HepG2 (cell line): ENCODE measurements around the gene VEZT. TPM values are rescaled to one million over a fixed set of nuclear protein-coding genes. Genes with fewer than 3 reads are reported as not detected.

Experiments used
- AHR ChIP-seq: IDR thresholded peaks from 2 replicates; pipeline ENCODE4 v1.6.1; 2018; ENCODE audit warnings: missing genetic modification reagents, missing compliant biosample characterization
- CAMTA2 ChIP-seq: sonication (generic); formaldehyde crosslinking; IDR thresholded peaks from 2 replicates; pipeline ENCODE4 v1.4.0; 2020; ENCODE audit warnings: mild to moderate bottlenecking, missing genetic modification reagents, borderline replicate concordance
- JUN ChIP-seq: sonication (generic); formaldehyde crosslinking; IDR thresholded peaks from 2 replicates; pipeline ENCODE4 v1.4.0; 2020; ENCODE audit warnings: mild to moderate bottlenecking, missing genetic modification reagents
- KLF12 ChIP-seq: sonication (generic); formaldehyde crosslinking; IDR thresholded peaks from 2 replicates; pipeline ENCODE4 v1.4.0; 2020; ENCODE audit warnings: missing genetic modification reagents, borderline replicate concordance
- SALL2 ChIP-seq: sonication (generic); formaldehyde crosslinking; IDR thresholded peaks from 2 replicates; pipeline ENCODE4 v1.8.1; 2023; ENCODE audit warnings: mild to moderate bottlenecking, missing genetic modification reagents, inconsistent platforms
- SRY ChIP-seq: sonication (generic); formaldehyde crosslinking; IDR thresholded peaks from 2 replicates; pipeline ENCODE4 v1.8.0; 2022; ENCODE audit warnings: mild to moderate bottlenecking, missing genetic modification reagents
- TAF15 ChIP-seq: fragments of 200-400 bp; formaldehyde crosslinking; IDR thresholded peaks from one replicate; pipeline ENCODE4 v1.6.1; 2018; ENCODE audit warnings: mild to moderate bottlenecking, low read depth, low read length; ENCODE audit not compliant: poor library complexity, severe bottlenecking
- TCF12 ChIP-seq, 2 experiments: fragments of 450-650 bp in 1 of 2; sonication (generic) in 1 of 2; formaldehyde crosslinking in 1 of 2; IDR thresholded peaks; 2 replicates each; pipeline versions ENCODE4 v1.6.1 to v1.8.0; 2017 to 2022; ENCODE audit warnings: antibody characterized with exemption in 1 of 2, mild to moderate bottlenecking in 1 of 2, missing genetic modification reagents in 1 of 2, moderate library complexity in 1 of 2
- THAP8 ChIP-seq: sonication (generic); formaldehyde crosslinking; IDR thresholded peaks from 2 replicates; pipeline ENCODE4 v1.5.1; 2020; ENCODE audit warnings: missing genetic modification reagents, mild to moderate bottlenecking, borderline replicate concordance
- XRCC5 ChIP-seq: fragments of 200-400 bp; formaldehyde crosslinking; optimal IDR thresholded peaks from 2 replicates; pipeline ENCODE3; 2017; ENCODE audit warnings: mild to moderate bottlenecking, low read length
- ZBTB7B ChIP-seq: sonication (generic); formaldehyde crosslinking; IDR thresholded peaks from 2 replicates; pipeline ENCODE4 v1.4.0; 2020; ENCODE audit warnings: missing genetic modification reagents
- ZNF232 ChIP-seq: sonication (generic); formaldehyde crosslinking; IDR thresholded peaks from 2 replicates; pipeline ENCODE4 v1.4.0; 2020; ENCODE audit warnings: missing genetic modification reagents, borderline replicate concordance
- ZNF235 ChIP-seq: sonication (generic); formaldehyde crosslinking; IDR thresholded peaks from 2 replicates; pipeline ENCODE4 v1.8.1; 2023; ENCODE audit warnings: mild to moderate bottlenecking, missing genetic modification reagents, borderline replicate concordance
- ZNF292 ChIP-seq: sonication (generic); formaldehyde crosslinking; IDR thresholded peaks from 2 replicates; pipeline ENCODE4 v1.8.1; 2022; ENCODE audit warnings: mild to moderate bottlenecking, low read depth, missing genetic modification reagents, borderline replicate concordance
- ZNF431 ChIP-seq: sonication (generic); formaldehyde crosslinking; IDR thresholded peaks from 2 replicates; pipeline ENCODE4 v1.9.0; 2022; ENCODE audit warnings: missing genetic modification reagents, low read depth, mild to moderate bottlenecking, borderline replicate concordance
- ZNF646 ChIP-seq: sonication (generic); formaldehyde crosslinking; IDR thresholded peaks from 2 replicates; pipeline ENCODE4 v1.9.0; 2021; ENCODE audit warnings: mild to moderate bottlenecking, missing genetic modification reagents
- ZNF652 ChIP-seq: IDR thresholded peaks from 2 replicates; pipeline ENCODE4 v1.6.1; 2016; ENCODE audit warnings: low read depth, borderline replicate concordance
- ZNF773 ChIP-seq: sonication (generic); formaldehyde crosslinking; IDR thresholded peaks from 2 replicates; pipeline ENCODE4 v1.4.0; 2020; ENCODE audit warnings: missing genetic modification reagents, borderline replicate concordance
- ZNF816 ChIP-seq: sonication (generic); formaldehyde crosslinking; IDR thresholded peaks from 2 replicates; pipeline ENCODE4 v1.8.0; 2022; ENCODE audit warnings: missing genetic modification reagents, mild to moderate bottlenecking, borderline replicate concordance
- polyA plus RNA-seq, 8 experiments: library from polyadenylated mRNA; depleted of rRNA in 3 of 8; stranded (reverse) in 7 of 8; unstranded in 1 of 8; fragments of >200 nt; fragmentation: Illumina TruSeq in 4 of 8; extraction: Trizol in 4 of 8; gene quantifications; 2 replicates each; pipeline versions ENCODE4 v1.2.1 to v1.2.3, GENCODE V29; 2011 to 2016; ENCODE audit warnings: low read depth in 4 of 8, missing spikeins in 1 of 8, mixed read lengths in 1 of 8; ENCODE audit not compliant: insufficient read depth in 1 of 8
- total RNA-seq, 5 experiments: library from RNA; depleted of rRNA; stranded (reverse); fragments of >200 nt; fragmentation: Illumina TruSeq; extraction: Trizol; gene quantifications; 2 replicates each; pipeline ENCODE4 v1.2.3, GENCODE V29; 2016; ENCODE audit warnings: low read depth in 1 of 5

The VEZT gene
- total and polyA plus RNA-seq, 2 of the 13 experiments (the other 11 are each of a cell fraction or from before 2014, with no cell fraction given) = 35.5 to 51.6 TPM

- peak; percentile 41; the same call in 1 of the 2 replicates for TF ChIP-seq ZBTB7B (CRISPR knock-in tag)
- peak; percentile 67; the same call in 1 of the 2 replicates for TF ChIP-seq ZNF292
- 0 out of 2 replicates have a peak, but pooled peaks have one; percentile 11 for TF ChIP-seq KLF12 (CRISPR knock-in tag)
- TF ChIP-seq JUN (CRISPR knock-in tag) = no peak
- TF ChIP-seq ZNF232 (CRISPR knock-in tag) = no peak
- no peak for TF ChIP-seq ZNF652 (CRISPR knock-in tag)
- 0 out of 2 replicates have a peak, but pooled peaks have one; percentile 49 for TF ChIP-seq ZNF646 (CRISPR knock-in tag)
- no peak for TF ChIP-seq TCF12 (IDR thresholded peaks at IDR 0.05)
- 0 out of 2 replicates have a peak, but pooled peaks have one; percentile 43 for TF ChIP-seq TCF12 (CRISPR knock-in tag; IDR thresholded peaks at IDR 0.05)
- TF ChIP-seq SRY (CRISPR knock-in tag) = 0 out of 2 replicates have a peak, but pooled peaks have one; percentile 23
- TF ChIP-seq TAF15 = peak; percentile 32
- TF ChIP-seq XRCC5 = no peak
- TF ChIP-seq CAMTA2 = 0 out of 2 replicates have a peak, but pooled peaks have one; percentile 37
- TF ChIP-seq ZNF235 (CRISPR knock-in tag) = 0 out of 2 replicates have a peak, but pooled peaks have one; percentile 75
- 0 out of 2 replicates have a peak, but pooled peaks have one; percentile 15 for TF ChIP-seq ZNF773
- TF ChIP-seq AHR = no peak
- TF ChIP-seq ZNF816 (CRISPR knock-in tag) = no peak
- 0 out of 2 replicates have a peak, but pooled peaks have one; percentile 50 for TF ChIP-seq THAP8 (CRISPR knock-in tag)
- TF ChIP-seq SALL2 = 0 out of 2 replicates have a peak, but pooled peaks have one; percentile 43
- 0 out of 2 replicates have a peak, but pooled peaks have one; percentile 65 for TF ChIP-seq ZNF431 (CRISPR knock-in tag)
Measured at GRCh38 chr12:95216711-95217376, 763 bp upstream of the VEZT start (continued).
